Germinal center (tissue), 1 donor: ENCODE results near the gene KRTAP5-1.
"Not testable (repeated sequence)": the region's sequence is repeated elsewhere in the genome, so short reads cannot be mapped to it uniquely, and the experiment has no call there.

Experiments
- DNase-seq: peaks from one replicate; pipeline ENCODE4 v3.0.0; 2012; ENCODE audit warnings: mixed read lengths, low spot score

Gene KRTAP5-1

GRCh38 chr11:1601663-1602062 lies 16.6 kb upstream of the KRTAP5-1 start:
- not testable (repeated sequence) for DNase-seq

- DNase-seq = no peak
These were observed 15.5 kb upstream of the KRTAP5-1 start for GRCh38 chr11:1600626-1601025.

GRCh38 chr11:1598816-1599215 lies 13.7 kb upstream of the KRTAP5-1 start:
- no peak for DNase-seq

- not testable (repeated sequence) for DNase-seq
These were observed 13.3 kb upstream of the KRTAP5-1 start for GRCh38 chr11:1598406-1598805.

- no peak for DNase-seq
These were observed 12.9 kb upstream of the KRTAP5-1 start, which contains the start of gene KRTAP5-2 for GRCh38 chr11:1597994-1598380. Gene KRTAP5-2 (minus strand): TSS chr11:1598294. CDS start chr11:1598250, 44 bp downstream.

- no peak for DNase-seq
These were observed 12.4 kb upstream of the KRTAP5-1 start for GRCh38 chr11:1597331-1597993.

- not testable (repeated sequence) for DNase-seq
These were observed 11.6 kb upstream of the KRTAP5-1 start for GRCh38 chr11:1596576-1597121.

- not testable (repeated sequence) for DNase-seq
These were observed 11.0 kb upstream of the KRTAP5-1 start for GRCh38 chr11:1595994-1596575.

GRCh38 chr11:1592628-1593027 lies 7.5 kb upstream of the KRTAP5-1 start:
- DNase-seq = no peak

DNA sequence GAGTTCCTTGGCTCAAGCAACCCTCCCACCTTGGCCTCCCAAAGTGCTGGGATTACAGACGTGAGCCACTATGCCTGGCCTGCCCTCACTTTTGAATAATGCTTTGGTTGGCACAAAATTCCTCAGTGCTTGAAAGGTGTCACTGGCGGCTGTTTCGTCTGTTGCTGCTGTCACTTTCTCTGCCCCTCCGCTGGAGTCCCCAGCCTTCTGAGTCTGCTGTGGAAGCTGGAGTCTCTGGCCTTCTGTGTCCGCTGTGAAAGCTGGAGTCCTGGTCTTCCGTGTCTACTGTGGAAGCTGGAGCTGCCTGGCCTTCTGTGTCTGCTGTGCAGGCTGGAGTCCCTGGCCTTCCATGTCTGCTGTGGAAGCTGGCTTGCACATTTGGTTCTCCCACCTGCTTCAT lies 4.9 kb upstream of the KRTAP5-1 start:
- no peak for DNase-seq

- DNase-seq = not testable (repeated sequence)
These were observed 4.3 kb upstream of the KRTAP5-1 start for GRCh38 chr11:1589191-1589963.

DNA sequence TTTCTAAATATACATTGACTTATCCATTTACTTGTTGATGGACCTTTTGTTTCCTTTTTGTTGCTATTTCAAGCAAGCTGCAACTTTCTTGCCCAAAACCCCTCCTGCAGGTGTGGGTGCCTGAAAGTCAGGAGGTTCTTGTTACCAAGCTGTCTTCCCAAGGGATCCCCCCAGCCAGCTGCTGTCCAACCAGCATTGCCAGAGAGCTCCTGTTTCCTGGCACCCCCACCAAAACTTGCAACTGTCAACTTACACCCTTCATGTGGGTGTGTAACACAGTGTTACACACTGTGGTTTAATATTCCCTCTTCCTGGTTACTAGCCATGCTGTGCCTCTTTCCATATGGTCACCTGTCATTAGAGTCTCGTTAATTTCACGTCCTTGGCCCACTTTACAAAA lies 1.6 kb upstream of the KRTAP5-1 start:
- DNase-seq = no peak

DNA sequence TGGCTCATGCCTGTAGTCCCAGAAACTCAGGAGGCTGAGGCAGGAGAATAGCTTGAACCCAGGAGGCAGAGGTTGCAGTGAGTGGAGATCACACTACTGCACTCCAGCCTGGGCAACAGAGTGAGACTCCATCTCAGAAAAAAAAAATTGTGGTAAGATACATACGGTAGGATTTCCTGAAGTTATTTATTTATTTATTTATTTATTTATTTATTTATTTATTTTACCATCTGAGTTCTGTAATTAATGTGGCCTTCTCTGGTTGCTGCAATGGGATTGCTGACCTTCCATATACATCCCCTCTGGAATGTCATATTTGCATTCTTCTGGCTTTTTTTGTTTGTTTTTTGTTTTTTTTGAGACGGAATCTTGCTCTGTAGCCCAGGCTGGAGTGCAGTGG lies 2.2 kb downstream of the KRTAP5-1 start:
- DNase-seq = not testable (repeated sequence)

- DNase-seq = no peak
These were observed 3.1 kb downstream of the KRTAP5-1 start for GRCh38 chr11:1581976-1582375.

DNA sequence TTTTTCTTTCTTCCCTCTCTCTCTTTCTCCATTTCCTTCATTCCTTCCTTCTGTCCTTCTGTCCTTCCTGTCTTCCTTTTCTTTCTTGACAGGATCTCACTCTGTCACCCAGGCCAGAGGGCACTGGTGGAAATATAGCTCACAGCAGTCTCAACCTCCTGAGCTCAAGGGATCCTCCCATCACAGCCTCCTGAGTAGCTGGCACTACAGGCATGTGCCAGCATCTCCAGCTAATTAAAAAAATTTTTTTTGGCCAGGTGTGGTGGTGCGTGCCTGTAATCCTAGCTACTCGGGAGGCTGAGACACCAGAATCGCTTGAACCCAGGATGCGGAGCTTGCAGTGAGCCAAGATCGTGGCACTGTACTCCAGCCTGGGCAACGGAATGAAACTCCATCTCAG lies 8.3 kb downstream of the KRTAP5-1 start:
- no peak for DNase-seq

- not testable (repeated sequence) for DNase-seq
These were observed 9.3 kb downstream of the KRTAP5-1 start for GRCh38 chr11:1575756-1576155.

GRCh38 chr11:1574933-1575242 lies 10.2 kb downstream of the KRTAP5-1 start:
- no peak for DNase-seq

DNA sequence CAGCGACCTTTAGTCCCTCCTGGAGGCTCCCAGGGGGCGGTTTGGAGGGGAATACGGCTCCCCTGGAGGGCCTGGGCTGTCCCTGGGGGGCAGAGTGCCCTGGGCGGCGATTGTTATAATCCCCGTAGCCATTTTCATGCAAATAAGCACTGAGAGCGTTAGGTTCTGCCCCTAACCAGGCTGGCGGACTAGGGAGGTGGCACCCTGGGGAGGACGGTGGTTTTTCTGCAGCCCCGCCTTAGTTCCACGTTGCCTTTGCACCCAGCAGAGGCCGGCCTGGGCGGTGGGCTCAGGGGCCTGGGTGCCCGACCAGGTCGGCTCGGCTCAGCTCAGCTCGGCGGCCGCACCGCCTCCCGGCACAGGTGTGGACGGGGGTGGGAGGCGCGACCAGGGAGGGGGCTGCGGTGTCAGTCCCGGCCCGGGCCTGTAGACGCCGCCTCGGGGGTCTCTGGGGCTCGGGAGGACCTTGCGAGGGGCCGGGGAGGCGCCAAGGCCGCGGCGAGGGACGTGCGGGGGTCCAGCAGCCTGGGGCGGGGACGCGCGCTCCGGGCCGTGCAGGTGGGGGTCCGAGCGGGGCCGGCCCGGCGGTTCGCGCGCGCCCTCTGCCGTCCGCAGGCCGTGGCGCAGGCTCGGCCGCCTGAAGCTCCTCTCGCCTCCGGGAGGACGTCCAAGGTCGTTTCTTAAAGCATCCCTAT lies 10.7 kb downstream of the KRTAP5-1 start:
- peak; percentile 77 for DNase-seq

DNA sequence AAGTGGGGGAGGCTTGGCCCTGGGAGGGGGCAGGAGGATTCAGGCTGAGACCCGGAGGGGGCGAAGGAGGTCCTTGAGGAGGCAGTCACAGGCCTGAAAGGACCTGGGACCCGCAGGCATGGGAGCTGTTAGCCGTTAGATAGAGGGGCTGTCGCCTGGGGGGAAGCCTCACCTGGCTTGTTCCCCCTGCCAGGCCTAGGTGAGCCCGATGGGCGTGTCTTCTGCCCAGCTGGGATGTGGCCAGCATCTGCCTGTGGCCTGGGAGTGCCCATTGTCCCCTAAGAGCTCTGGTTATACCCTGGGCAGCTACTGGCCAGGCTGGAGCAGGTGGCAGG lies 11.2 kb downstream of the KRTAP5-1 start:
- no peak for DNase-seq

DNA sequence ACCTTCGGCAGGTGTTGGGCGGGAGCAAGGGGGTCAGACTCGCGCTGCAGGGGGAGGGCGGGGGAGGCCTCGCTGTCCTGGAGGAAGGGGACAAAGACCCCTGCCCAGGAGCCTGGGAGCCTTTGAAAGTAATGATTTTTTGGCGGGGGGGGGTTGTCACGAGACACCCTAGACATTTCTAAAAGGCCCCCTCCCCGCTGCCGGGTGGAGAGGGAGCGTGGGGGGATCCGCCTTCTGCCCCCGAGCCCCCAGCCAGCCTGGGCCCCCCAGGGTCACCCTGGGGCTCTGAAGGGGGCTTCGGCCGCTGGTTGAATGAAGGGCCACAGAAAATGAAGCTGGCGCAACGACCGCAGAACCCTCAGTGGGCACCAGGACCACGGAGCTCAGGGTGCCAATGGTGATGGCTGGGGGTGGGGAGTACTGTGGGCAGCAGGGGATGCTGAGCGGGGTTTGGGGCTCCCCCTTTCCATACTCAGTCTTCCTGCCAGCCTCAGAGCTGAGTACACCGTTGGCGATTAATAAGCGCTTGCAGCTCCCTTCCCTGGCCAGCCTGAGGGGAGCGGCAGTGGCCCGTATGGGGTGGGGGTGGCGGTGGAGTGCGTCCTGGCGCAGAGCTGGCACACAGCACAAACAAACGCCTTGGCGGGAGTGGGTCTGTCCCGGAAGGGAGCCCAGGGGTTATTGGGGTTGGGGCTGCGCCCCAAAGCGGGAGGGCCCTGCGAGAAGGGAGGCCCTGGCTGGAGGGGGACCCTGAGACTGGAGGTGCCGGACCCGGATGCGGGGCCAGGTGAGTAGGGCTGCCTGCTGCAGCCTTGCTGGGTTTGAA lies 11.8 kb downstream of the KRTAP5-1 start:
- DNase-seq = no peak

DNA sequence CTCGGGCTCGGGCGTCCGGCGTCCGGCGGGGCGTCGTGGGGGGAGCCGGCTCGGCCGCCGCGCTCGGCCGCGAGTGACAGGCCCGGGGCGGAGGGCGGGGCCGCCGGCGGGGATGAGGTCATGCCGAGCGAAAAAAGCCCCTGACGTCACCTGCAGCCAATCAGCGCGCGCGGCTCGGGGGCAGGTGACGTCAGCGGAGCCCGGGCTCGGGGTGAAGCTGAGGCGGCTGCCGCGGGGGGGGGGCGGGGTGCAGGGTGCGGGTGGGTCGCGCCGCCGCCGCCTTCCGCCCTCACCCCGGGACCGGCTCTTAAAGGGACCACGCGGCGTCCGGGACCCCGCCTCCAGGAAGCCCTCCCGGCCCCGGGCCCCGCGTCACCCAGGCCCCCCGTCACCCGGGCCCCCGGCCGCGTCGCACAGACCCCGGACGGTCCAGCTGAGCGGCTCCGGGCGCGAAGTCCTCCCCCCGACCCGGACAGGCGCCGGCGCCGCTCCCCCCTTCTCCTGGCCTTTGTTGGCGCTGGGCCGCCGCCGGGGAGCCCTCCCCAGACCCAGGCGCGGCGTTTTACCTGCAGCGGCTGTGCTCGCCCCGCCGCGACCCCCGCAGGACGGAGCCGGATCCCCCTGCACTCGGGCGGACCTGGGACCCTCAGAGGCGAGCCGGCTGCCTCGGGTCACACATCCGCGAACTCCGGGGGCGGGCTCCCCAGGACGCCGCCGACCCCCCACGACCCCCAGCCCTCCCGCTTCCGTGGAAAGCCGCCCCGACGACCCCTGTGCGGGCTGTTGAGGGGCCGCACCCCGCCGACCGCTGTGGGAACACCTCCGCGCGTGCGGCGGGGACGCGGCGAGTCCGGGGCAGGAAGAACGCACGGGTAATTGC lies 12.6 kb downstream of the KRTAP5-1 start, which contains the start of gene DUSP8:
Gene DUSP8, minus strand, starts transcription at position 75 of the 880 bp plus-strand sequence. CDS start 6,445 bp downstream, outside the sequence.
- peak; percentile 92 for DNase-seq
